ENCODE results near the gene LRRC56. TPM values are rescaled to one million over a fixed set of nuclear protein-coding genes. Genes with fewer than 3 reads are reported as not detected.

Gene LRRC56
- total and polyA plus RNA-seq, 2 of the 13 experiments (the other 11 are each of a cell fraction or from before 2014, with no cell fraction given) = 0.11 to 0.29 TPM

DNA sequence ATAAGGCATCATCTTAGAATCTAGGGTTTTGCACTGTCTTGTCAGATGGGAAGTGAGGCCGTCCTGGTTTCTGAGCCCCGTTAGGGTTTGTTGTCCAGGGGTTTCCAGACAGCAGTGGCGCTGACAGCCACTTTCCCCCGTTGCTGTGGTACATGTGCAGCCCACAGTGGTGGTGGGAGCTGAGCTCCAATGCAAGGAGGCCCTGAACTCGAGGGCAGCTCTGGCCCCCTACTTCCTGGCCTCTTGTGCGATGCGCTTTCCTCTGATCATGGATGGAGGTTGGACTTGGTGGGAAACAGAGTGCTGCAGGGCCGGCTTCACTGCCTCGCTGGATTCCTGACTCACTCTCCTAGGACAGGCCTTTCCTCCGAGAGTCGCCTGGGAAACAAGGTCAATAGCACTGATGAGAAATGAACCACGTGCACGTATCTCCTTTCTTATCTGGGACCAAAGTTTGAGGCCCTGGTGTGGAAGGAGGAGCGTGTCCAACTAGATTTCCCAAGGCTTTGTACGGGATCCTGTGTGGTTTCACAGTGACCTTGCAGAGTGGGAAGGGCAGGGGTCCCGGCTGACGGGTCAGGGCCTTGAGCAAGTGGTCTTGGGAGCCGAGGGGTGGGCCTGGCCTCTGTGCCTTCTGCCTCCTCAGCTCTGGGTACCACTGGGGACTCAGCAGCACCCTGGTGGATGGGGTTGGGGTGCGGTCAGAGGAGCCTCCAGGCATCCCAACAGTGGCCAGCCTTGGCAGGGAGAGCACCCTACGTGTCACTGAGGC, 42.7 kb downstream of the LRRC56 start (continued):
- TF ChIP-seq, protein P1, sequence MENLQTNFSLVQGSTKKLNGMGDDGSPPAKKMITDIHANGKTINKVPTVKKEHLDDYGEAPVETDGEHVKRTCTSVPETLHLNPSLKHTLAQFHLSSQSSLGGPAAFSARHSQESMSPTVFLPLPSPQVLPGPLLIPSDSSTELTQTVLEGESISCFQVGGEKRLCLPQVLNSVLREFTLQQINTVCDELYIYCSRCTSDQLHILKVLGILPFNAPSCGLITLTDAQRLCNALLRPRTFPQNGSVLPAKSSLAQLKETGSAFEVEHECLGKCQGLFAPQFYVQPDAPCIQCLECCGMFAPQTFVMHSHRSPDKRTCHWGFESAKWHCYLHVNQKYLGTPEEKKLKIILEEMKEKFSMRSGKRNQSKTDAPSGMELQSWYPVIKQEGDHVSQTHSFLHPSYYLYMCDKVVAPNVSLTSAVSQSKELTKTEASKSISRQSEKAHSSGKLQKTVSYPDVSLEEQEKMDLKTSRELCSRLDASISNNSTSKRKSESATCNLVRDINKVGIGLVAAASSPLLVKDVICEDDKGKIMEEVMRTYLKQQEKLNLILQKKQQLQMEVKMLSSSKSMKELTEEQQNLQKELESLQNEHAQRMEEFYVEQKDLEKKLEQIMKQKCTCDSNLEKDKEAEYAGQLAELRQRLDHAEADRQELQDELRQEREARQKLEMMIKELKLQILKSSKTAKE (CRISPR knock-in tag; IDR thresholded peaks at IDR 0.05; ENCODE audit: borderline replicate concordance) = no peak
- TF ChIP-seq MYC (CRISPR knock-in tag; IDR thresholded peaks at IDR 0.05; ENCODE audit: borderline replicate concordance) = peak; percentile 77; the same call in 1 of the 2 replicates
- TF ChIP-seq, protein P2, sequence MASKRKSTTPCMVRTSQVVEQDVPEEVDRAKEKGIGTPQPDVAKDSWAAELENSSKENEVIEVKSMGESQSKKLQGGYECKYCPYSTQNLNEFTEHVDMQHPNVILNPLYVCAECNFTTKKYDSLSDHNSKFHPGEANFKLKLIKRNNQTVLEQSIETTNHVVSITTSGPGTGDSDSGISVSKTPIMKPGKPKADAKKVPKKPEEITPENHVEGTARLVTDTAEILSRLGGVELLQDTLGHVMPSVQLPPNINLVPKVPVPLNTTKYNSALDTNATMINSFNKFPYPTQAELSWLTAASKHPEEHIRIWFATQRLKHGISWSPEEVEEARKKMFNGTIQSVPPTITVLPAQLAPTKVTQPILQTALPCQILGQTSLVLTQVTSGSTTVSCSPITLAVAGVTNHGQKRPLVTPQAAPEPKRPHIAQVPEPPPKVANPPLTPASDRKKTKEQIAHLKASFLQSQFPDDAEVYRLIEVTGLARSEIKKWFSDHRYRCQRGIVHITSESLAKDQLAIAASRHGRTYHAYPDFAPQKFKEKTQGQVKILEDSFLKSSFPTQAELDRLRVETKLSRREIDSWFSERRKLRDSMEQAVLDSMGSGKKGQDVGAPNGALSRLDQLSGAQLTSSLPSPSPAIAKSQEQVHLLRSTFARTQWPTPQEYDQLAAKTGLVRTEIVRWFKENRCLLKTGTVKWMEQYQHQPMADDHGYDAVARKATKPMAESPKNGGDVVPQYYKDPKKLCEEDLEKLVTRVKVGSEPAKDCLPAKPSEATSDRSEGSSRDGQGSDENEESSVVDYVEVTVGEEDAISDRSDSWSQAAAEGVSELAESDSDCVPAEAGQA (IDR thresholded peaks at IDR 0.05; ENCODE audit: low read depth) = no peak
- TF ChIP-seq, protein P2 (CRISPR knock-in tag; IDR thresholded peaks at IDR 0.05; ENCODE audit: borderline replicate concordance) = no peak
- peak; percentile 50; the same call in 1 of the 2 replicates for TF ChIP-seq FOXK2 (IDR thresholded peaks at IDR 0.05)
- no peak for TF ChIP-seq ZNF776 (CRISPR knock-in tag; IDR thresholded peaks at IDR 0.05)
- TF ChIP-seq, protein P3, sequence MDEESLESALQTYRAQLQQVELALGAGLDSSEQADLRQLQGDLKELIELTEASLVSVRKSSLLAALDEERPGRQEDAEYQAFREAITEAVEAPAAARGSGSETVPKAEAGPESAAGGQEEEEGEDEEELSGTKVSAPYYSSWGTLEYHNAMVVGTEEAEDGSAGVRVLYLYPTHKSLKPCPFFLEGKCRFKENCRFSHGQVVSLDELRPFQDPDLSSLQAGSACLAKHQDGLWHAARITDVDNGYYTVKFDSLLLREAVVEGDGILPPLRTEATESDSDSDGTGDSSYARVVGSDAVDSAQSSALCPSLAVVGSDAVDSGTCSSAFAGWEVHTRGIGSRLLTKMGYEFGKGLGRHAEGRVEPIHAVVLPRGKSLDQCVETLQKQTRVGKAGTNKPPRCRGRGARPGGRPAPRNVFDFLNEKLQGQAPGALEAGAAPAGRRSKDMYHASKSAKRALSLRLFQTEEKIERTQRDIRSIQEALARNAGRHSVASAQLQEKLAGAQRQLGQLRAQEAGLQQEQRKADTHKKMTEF (CRISPR knock-in tag; IDR thresholded peaks at IDR 0.05) = 0 out of 2 replicates have a peak, but pooled peaks have one; percentile 21
- TF ChIP-seq SOX13 (IDR thresholded peaks at IDR 0.05) = no peak
- peak in 1 of 2 experiments; percentile 48; a peak in 2 of 4 replicates for TF ChIP-seq SOX13 (CRISPR knock-in tag; conservative IDR thresholded peaks at IDR 0.05 in 1 of 2, IDR thresholded peaks at IDR 0.05 in 1 of 2)
- TF ChIP-seq PAWR (CRISPR knock-in tag; IDR thresholded peaks at IDR 0.05; ENCODE audit: borderline replicate concordance) = no peak
- no peak for TF ChIP-seq SRSF9 (IDR thresholded peaks at IDR 0.05; ENCODE audit: borderline replicate concordance, insufficient read depth, low read depth, low read length, poor library complexity, severe bottlenecking)
- no peak for TF ChIP-seq ZNF703 (CRISPR knock-in tag; IDR thresholded peaks at IDR 0.05; ENCODE audit: borderline replicate concordance)
- TF ChIP-seq MXI1 (IDR thresholded peaks at IDR 0.05; ENCODE audit: borderline replicate concordance, low read depth, low read length) = peak; percentile 71; the same call in 1 of the 3 replicates
- TF ChIP-seq KLF15 (CRISPR knock-in tag; IDR thresholded peaks at IDR 0.05; ENCODE audit: borderline replicate concordance) = no peak
- peak; percentile 16; the same call in 1 of the 2 replicates for TF ChIP-seq HOXD1 (CRISPR knock-in tag; IDR thresholded peaks at IDR 0.05)
- TF ChIP-seq STAG1 (CRISPR knock-in tag; IDR thresholded peaks at IDR 0.05) = no peak; the same call in 1 of the 2 replicates
- no peak for TF ChIP-seq NFKB2 (CRISPR knock-in tag; IDR thresholded peaks at IDR 0.05; ENCODE audit: borderline replicate concordance)
- TF ChIP-seq ZNF660 (CRISPR knock-in tag; IDR thresholded peaks at IDR 0.05; ENCODE audit: borderline replicate concordance, low read depth) = no peak
- no peak for TF ChIP-seq ZNF34 (CRISPR knock-in tag; IDR thresholded peaks at IDR 0.05; ENCODE audit: borderline replicate concordance)
- TF ChIP-seq ARID2 (CRISPR knock-in tag; IDR thresholded peaks at IDR 0.05; ENCODE audit: borderline replicate concordance) = no peak
